MG63 (cell line): ENCODE data around the gene EYA2. TPM values are rescaled to one million over a fixed set of nuclear protein-coding genes. Genes with fewer than 3 reads are reported as not detected.

ENCODE experiments used
- DNase-seq: peaks from one replicate; pipeline ENCODE4 v3.0.0-alpha.2; 2020
- H3K27me3 ChIP-seq: fragments of 250-450 bp; sonication (Bioruptor Pico); 2 replicates; pipeline ENCODE4 v1.5.1; 2020; ENCODE audit warnings: mild to moderate bottlenecking, moderate library complexity
- H3K36me3 ChIP-seq: fragments of 250-450 bp; sonication (Bioruptor Pico); 2 replicates; pipeline ENCODE4 v1.5.1; 2020; ENCODE audit warnings: mild to moderate bottlenecking, moderate library complexity
- H3K4me3 ChIP-seq: fragments of 250-450 bp; sonication (Bioruptor Pico); 2 replicates; pipeline ENCODE4 v1.5.1; 2020; ENCODE audit warnings: mild to moderate bottlenecking, moderate library complexity
- H3K9me3 ChIP-seq: fragments of 250-450 bp; sonication (Bioruptor Pico); 2 replicates; pipeline ENCODE4 v1.5.1; 2020; ENCODE audit warnings: mild to moderate bottlenecking, moderate library complexity
- total RNA-seq: library from RNA; depleted of rRNA; stranded (reverse); fragments of >200 nt; shearing (Covaris generic); gene quantifications from 2 replicates; pipeline ENCODE4 v1.2.3, GENCODE V29; 2014; ENCODE audit warnings: low replicate concordance

The EYA2 gene
- total RNA-seq, 1 experiment from 2014 or later: 37.0 TPM

GRCh38 chr20:47041396-47041899 lies 146.8 kb downstream of the EYA2 start:
- no peaks in the 10 kb centered on the region for H3K27me3 ChIP-seq
- no peak for DNase-seq
- peaks cover 24% of the 10 kb centered on the region for H3K36me3 ChIP-seq
- no peak overlapping the region for H3K4me3 ChIP-seq
- peaks cover 6% of the 10 kb centered on the region; the same call in 1 of the 2 replicates for H3K9me3 ChIP-seq

- peaks cover 6% of the 10 kb centered on the region; the same call in 1 of the 2 replicates for H3K9me3 ChIP-seq
- H3K36me3 ChIP-seq: peaks cover 24% of the 10 kb centered on the region
- no peak for DNase-seq
- no peaks in the 10 kb centered on the region for H3K27me3 ChIP-seq
- H3K4me3 ChIP-seq: no peak overlapping the region
Measured at GRCh38 chr20:47042464-47042863, 147.8 kb downstream of the EYA2 start.

- Histone ChIP-seq H3K9me3 (peaks cover 6% of the 10 kb centered on the region; the same call in 1 of the 2 replicates), H3K27me3 (no peaks in the 10 kb centered on the region), H3K36me3 (peaks cover 24% of the 10 kb centered on the region), H3K4me3 (no peak overlapping the region)
- no peak for DNase-seq
Measured at GRCh38 chr20:47043086-47043485, 148.4 kb downstream of the EYA2 start.

GRCh38 chr20:47044938-47045337 lies 150.3 kb downstream of the EYA2 start:
- peaks cover 24% of the 10 kb centered on the region for H3K36me3 ChIP-seq
- H3K9me3 ChIP-seq: peaks cover 6% of the 10 kb centered on the region; the same call in 1 of the 2 replicates
- no peaks in the 10 kb centered on the region for H3K27me3 ChIP-seq
- no peak overlapping the region for H3K4me3 ChIP-seq
- no peak for DNase-seq

- no peaks in the 10 kb centered on the region for H3K27me3 ChIP-seq
Measured at GRCh38 chr20:47048054-47048453, 153.4 kb downstream of the EYA2 start.

GRCh38 chr20:47049771-47050170 lies 155.1 kb downstream of the EYA2 start:
- Histone ChIP-seq H3K9me3 (peaks cover 1% of the 10 kb centered on the region; the same call in 1 of the 2 replicates), H3K36me3 (peaks cover 8% of the 10 kb centered on the region), H3K4me3 (no peak overlapping the region), H3K27me3 (no peaks in the 10 kb centered on the region)
- no peak for DNase-seq

More at GRCh38 chr20:47048054-47048453, 153.4 kb downstream of the EYA2 start:
- no peak for DNase-seq
- peaks cover 18% of the 10 kb centered on the region for H3K36me3 ChIP-seq
- peaks cover 6% of the 10 kb centered on the region; the same call in 1 of the 2 replicates for H3K9me3 ChIP-seq
- no peak overlapping the region for H3K4me3 ChIP-seq

GRCh38 chr20:47050996-47051395 lies 156.4 kb downstream of the EYA2 start:
- no peak overlapping the region for H3K4me3 ChIP-seq
- H3K36me3 ChIP-seq: no peaks in the 10 kb centered on the region
- no peaks in the 10 kb centered on the region for H3K27me3 ChIP-seq
- DNase-seq: no peak
- no peaks in the 10 kb centered on the region for H3K9me3 ChIP-seq

GRCh38 chr20:47051936-47052526 lies 157.4 kb downstream of the EYA2 start:
- Histone ChIP-seq H3K4me3 (no peak overlapping the region), H3K27me3 (no peaks in the 10 kb centered on the region), H3K9me3 (no peaks in the 10 kb centered on the region), H3K36me3 (no peaks in the 10 kb centered on the region)
- no peak for DNase-seq

GRCh38 chr20:47054506-47054905 lies 159.9 kb downstream of the EYA2 start:
- Histone ChIP-seq H3K4me3 (no peak overlapping the region), H3K36me3 (peaks cover 2% of the 10 kb centered on the region), H3K27me3 (no peaks in the 10 kb centered on the region), H3K9me3 (no peaks in the 10 kb centered on the region)
- DNase-seq: no peak

GRCh38 chr20:47054945-47055344 lies 160.3 kb downstream of the EYA2 start:
- no peak for DNase-seq
- Histone ChIP-seq H3K27me3 (no peaks in the 10 kb centered on the region), H3K9me3 (no peaks in the 10 kb centered on the region), H3K36me3 (peaks cover 5% of the 10 kb centered on the region), H3K4me3 (no peak overlapping the region)

- Histone ChIP-seq H3K4me3 (no peak overlapping the region), H3K36me3 (peaks cover 5% of the 10 kb centered on the region)
- no peak for DNase-seq
Measured at GRCh38 chr20:47055699-47056369, 161.2 kb downstream of the EYA2 start.

GRCh38 chr20:47057661-47058060 lies 163.0 kb downstream of the EYA2 start:
- Histone ChIP-seq H3K27me3 (no peaks in the 10 kb centered on the region), H3K36me3 (peaks cover 12% of the 10 kb centered on the region), H3K9me3 (no peaks in the 10 kb centered on the region), H3K4me3 (no peak overlapping the region)
- no peak for DNase-seq

More at GRCh38 chr20:47055699-47056369, 161.2 kb downstream of the EYA2 start:
- no peaks in the 10 kb centered on the region for H3K9me3 ChIP-seq
- H3K27me3 ChIP-seq: no peaks in the 10 kb centered on the region

- Histone ChIP-seq H3K36me3 (peaks cover 12% of the 10 kb centered on the region), H3K27me3 (no peaks in the 10 kb centered on the region), H3K4me3 (no peak overlapping the region), H3K9me3 (no peaks in the 10 kb centered on the region)
- no peak for DNase-seq
Measured at GRCh38 chr20:47058236-47058635, 163.6 kb downstream of the EYA2 start.

- DNase-seq: no peak
Measured at GRCh38 chr20:47059536-47059935, 164.9 kb downstream of the EYA2 start.

GRCh38 chr20:47061549-47061948 lies 166.9 kb downstream of the EYA2 start:
- no peak for DNase-seq

More at GRCh38 chr20:47059536-47059935, 164.9 kb downstream of the EYA2 start:
- no peaks in the 10 kb centered on the region for H3K27me3 ChIP-seq
- H3K36me3 ChIP-seq: peaks cover 22% of the 10 kb centered on the region
- H3K9me3 ChIP-seq: no peaks in the 10 kb centered on the region; the same call in 1 of the 2 replicates
- no peak overlapping the region for H3K4me3 ChIP-seq

GRCh38 chr20:47062226-47062890 lies 167.7 kb downstream of the EYA2 start:
- H3K36me3 ChIP-seq: peaks cover 40% of the 10 kb centered on the region
- no peak for DNase-seq
- peaks cover 20% of the 10 kb centered on the region for H3K9me3 ChIP-seq
- no peaks in the 10 kb centered on the region for H3K27me3 ChIP-seq
- H3K4me3 ChIP-seq: no peak overlapping the region

More at GRCh38 chr20:47061549-47061948, 166.9 kb downstream of the EYA2 start:
- Histone ChIP-seq H3K36me3 (peaks cover 37% of the 10 kb centered on the region), H3K9me3 (peaks cover 14% of the 10 kb centered on the region), H3K27me3 (no peaks in the 10 kb centered on the region), H3K4me3 (no peak overlapping the region)

- DNase-seq: no peak
- no peak overlapping the region for H3K4me3 ChIP-seq
- no peaks in the 10 kb centered on the region for H3K27me3 ChIP-seq
- H3K9me3 ChIP-seq: peaks cover 31% of the 10 kb centered on the region
- H3K36me3 ChIP-seq: peaks cover 47% of the 10 kb centered on the region
Measured at GRCh38 chr20:47063407-47063806, 168.8 kb downstream of the EYA2 start.
